ENCODE data around the gene SFSWAP.
"Not testable (repeated sequence)": the region's sequence is repeated elsewhere in the genome, so short reads cannot be mapped to it uniquely, and the experiment has no call there.

The SFSWAP gene

GRCh38 chr12:131736446-131737149 is 25.7 kb downstream of the SFSWAP start:
- DNase-seq (ENCODE audit: low read depth) = no peak

DNA sequence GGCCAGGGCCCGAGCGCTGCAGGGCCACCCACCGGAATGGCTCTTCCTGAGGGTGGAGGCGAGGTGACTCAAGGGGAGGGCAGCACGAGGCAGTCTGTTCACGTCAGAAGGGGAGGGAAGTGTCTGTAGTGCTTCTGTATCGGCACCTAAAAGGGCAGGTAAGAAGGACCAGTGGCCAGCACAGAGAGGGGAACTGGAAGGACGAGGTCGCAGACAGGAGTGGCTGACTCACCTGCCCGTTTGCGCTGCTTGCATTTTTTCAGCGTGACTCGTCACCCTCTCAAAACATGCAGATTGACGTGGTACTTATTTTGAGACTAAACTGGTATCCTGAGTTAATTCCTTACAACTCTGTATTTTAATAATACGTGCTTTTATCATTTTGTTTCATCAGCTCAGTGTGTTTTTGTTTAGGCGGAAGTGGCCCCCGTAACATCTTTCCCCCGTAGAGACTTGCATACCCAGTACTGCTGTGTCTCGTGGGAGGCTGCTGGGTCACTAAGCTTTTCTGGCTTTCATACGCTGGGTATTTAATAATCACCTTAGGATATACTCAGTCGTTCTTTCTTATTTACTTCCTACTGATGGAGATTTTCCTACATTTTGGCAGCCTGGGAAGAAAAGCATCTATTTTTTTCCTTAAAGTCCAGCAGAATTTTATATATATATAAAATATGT is 26.4 kb downstream of the SFSWAP start:
- no peak for DNase-seq (ENCODE audit: low read depth)

DNA sequence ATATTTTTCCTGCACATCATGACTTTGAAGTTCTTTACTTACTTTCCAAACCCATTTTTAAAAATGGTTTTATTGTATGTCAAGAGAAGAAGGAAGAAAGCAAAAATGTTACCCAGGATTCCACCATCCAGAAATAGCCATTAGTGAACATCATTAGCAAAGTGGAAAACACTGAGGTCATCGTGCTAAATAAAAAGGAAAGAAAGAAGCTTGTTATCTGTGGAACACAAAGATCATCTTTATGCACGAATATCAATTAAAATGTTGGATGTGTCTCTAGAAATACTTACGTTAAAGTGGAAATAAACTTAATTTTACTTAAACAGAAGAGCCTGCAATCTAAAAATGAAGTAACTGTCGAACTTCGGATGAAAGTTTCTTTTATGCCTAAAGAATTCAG is 27.3 kb downstream of the SFSWAP start:
- no peak for DNase-seq (ENCODE audit: low read depth)

GRCh38 chr12:131740626-131741025 is 29.7 kb downstream of the SFSWAP start:
- DNase-seq (ENCODE audit: low read depth) = no peak

DNA sequence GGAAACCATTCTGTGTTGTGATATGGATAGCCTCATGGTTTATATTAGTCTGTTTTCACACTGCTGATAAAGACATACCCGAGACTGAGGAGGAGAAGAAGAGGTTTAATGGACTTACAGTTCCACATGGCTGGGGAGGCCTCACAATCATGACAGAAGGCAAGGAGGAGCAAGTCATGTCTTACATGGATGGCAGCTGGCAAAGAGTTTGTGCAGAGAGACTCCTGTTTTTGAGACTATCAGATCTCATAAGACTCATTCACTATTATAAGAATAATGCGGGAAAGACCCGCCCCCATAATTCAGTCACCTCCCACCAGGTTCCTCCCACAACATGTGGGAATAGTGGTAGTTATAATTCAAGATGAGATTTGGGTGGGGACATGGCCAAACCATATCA is 31.9 kb downstream of the SFSWAP start:
- DNase-seq (ENCODE audit: low read depth) = not testable (repeated sequence)

- DNase-seq (ENCODE audit: low read depth) = not testable (repeated sequence)
These were observed 32.5 kb downstream of the SFSWAP start for GRCh38 chr12:131743410-131743809.

DNA sequence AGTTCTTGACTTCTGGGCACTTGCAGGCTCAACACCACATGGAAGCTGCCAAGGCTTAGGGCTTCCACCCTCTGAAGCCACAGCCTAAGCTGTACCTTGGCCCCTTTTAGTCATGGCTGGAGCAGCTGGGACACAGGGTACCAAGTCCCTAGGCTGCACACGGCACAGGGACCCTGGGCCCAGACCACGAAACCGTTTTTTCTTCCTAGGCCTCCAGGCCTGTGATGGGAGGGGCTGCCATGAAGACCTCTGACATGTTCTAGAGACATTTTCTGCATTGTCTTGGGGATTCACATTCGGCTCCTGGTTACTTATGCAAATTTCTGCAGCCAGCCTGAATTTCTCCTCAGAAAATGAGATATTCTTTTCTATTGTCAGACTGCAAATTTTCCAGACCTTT is 33.0 kb downstream of the SFSWAP start:
- DNase-seq (ENCODE audit: low read depth) = not testable (repeated sequence)

- DNase-seq (ENCODE audit: low read depth) = not testable (repeated sequence)
These were observed 33.8 kb downstream of the SFSWAP start for GRCh38 chr12:131744675-131745074.

DNA sequence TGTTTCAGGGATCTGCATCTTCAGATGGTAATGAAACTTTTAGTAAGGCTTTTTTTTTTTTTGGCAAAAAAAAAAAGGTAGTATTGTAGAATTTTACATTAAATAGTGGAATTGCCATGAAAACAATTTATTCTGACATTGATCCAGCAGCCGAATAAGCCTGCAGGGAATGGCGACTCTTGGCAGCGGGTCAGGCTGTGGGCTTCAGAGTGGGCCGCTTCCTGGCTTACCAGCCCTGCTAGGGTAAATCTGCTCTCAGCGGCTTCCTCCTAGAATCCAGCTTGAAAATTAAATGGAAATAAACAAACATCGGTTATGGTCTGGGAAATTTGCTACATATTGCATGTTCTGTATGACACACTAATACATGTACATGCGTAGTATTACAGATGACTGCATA is 34.8 kb downstream of the SFSWAP start:
- DNase-seq (ENCODE audit: low read depth) = no peak

GRCh38 chr12:131747276-131748177 is 36.6 kb downstream of the SFSWAP start:
- no peak for DNase-seq (ENCODE audit: low read depth)

DNA sequence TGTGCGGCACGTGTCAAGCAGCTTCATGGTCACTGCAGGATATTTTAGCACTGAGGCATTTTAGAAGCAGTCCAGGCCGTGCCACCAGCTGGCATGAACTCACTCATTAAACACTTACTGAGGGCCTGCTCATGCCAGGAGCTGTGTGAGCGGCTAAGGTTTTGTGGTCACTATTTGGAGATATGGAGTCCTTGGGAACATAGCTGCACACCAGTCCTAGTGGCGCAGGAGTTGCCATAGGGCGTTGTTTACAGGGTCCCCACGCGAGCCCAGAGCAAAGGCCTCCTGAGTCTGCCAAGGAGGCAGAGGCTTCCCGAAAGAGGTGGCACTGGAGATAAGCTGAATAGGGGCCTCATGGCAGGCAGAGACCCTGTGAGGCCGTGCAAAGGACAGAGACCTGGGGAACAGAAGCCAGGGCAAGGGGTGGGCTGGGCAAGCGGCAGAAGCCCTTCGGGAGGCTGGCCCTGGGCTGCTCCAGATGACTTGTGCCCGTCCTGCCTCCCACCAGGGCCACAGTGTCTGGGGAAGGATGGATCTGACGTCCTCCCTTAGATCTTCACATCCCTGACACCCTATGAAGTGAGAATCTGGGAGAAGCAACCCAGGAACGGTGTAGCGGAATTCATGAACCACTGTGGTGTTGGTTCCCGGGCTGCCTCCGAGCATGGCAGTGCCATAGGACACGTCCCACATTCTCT is 38.9 kb downstream of the SFSWAP start:
- no peak for DNase-seq (ENCODE audit: low read depth)

DNA sequence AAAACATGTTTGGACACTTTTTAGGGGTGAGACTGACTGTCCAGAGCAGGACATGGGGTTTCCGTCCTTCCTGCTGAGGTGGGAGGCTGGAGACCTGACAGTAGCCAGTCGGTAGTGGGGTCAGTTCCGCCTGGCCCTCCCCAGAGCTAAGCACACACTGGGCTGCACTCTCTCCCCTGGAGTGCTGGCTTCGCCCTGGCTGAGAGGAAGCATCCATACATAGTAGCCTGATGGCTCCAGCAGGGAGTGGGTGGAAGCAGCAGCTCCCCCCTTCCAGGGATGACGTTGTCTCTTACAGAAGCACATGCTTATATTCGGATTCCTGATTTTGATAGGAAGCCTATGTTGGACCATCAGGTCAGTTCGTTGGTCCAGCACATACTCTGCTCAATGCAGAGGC is 40.4 kb downstream of the SFSWAP start:
- no peak for DNase-seq (ENCODE audit: low read depth)

GRCh38 chr12:131752451-131752850 is 41.6 kb downstream of the SFSWAP start:
- no peak for DNase-seq (ENCODE audit: low read depth)

DNA sequence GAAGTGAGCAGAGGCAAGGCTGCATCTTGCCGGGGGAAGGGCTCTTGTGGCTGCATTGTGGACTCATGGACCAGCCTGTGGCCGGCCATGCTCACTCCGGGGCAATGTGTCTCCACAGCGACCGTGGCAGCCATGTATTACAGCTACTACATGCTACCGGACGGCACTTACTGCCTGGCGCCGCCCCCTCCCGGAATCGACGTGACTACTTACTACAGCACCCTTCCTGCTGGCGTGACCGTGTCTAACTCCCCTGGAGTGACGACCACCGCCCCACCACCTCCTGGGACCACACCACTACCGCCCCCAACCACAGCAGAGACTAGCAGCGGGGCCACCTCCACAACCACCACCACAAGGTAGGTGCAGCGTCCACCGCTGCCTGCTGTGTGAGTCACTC is 42.1 kb downstream of the SFSWAP start:
- DNase-seq (ENCODE audit: low read depth) = no peak

- no peak for DNase-seq (ENCODE audit: low read depth)
These were observed 42.9 kb downstream of the SFSWAP start for GRCh38 chr12:131753757-131754156.

- no peak for DNase-seq (ENCODE audit: low read depth)
These were observed 43.3 kb downstream of the SFSWAP start for GRCh38 chr12:131754184-131754583.

- no peak for DNase-seq (ENCODE audit: low read depth)
These were observed 44.6 kb downstream of the SFSWAP start for GRCh38 chr12:131755305-131756113.

DNA sequence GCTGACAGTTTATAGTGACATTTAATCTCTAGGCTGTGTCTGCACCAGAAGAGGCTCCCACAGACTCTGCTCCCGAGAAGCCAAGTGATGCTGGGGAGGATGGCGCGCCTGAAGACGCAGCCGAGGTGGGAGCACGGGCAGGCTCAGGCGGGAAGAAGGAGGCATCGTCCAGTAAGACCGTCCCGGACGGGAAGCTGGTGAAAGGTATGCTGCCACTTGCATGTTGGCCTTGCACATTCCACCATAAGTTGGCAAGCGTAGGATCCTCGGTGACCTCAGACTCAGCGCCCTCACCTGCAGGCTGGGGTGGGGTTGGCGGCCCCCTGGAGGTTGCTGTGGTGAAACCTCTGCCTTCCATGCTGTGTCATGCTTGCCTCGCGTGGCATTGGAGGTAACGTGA is 45.6 kb downstream of the SFSWAP start:
- DNase-seq (ENCODE audit: low read depth) = no peak

GRCh38 chr12:131757111-131757510 is 46.2 kb downstream of the SFSWAP start:
- no peak for DNase-seq (ENCODE audit: low read depth)

DNA sequence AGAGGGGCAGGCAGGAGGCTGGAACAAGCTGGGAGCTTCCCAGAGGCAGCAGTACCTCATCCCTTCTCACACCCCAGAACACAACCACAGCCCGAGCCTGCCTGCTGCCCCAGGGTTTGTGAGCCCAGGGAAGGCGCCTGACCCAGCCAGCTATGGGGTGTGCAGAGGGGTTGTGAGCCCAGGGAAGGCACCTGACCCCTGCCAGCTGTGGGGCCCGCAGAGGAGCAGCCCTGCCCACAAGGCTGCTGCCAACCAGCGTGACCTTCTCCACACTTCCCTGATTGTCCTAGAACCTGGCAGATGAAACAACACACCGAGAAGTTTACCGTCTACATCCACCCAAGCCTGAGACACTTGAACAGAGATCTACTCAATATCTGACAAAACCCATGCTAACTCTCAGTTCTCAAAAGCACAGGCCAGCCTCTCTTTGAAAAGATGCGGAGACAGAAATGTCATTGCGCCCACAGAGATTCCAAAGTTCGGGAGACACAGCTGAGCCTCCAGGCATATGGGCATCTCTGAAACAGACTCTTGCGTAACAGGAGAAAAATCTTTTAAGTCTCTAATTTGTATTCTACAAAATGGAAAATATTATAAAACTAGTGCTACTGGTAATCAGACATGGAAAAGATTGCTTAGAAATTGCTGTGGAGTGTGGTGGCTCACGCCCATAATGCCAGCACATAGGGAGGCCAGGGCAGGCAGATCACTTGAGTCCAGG is 47.3 kb downstream of the SFSWAP start:
- DNase-seq (ENCODE audit: low read depth) = no peak

DNA sequence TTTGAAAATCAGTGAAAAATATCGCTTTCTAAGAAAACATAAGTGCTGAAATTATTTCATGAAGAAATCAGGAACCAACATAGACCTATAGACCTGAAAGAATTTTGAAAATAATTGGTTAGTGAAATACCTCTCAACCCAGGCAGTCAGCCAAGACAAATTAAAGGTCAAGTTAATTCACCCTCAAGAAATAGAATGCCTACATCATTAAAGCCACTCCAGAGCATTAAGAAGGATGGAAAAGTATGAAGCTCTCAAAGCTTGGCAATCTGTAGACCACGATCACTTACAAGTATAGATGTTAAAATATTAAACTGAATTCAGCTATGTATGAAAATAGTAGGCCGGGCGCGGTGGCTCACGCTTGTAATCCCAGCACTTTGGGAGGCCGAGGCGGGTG is 48.3 kb downstream of the SFSWAP start:
- no peak for DNase-seq (ENCODE audit: low read depth)
